ENCODE measurements around the gene MORN1.

The MORN1 gene

DNA sequence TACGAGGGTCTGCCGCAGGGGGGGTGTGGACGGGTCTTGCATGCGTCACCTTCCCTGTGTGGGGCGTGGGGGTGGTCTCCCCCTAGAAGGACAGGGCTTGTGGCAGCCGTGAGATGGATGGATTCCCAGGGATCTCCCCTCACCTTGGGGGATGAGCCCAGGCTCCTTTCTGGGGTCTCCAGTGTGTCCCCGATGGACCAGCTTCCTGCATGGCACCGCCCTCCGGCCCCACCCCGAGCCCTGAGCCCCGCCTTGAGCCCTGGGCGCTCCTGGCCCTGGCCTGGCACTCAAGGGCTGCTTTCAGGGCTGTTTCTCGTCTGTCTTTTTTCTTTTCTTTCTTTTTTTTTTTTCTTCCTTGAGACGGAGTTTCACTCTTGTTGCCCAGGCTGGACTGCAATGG is 103.7 kb downstream of the MORN1 start:
- H3K4me3 ChIP-seq (replicated peaks; ENCODE audit: low read depth, low read length) = no peak overlapping the region
- no peak for DNase-seq (ENCODE audit: low read depth)
- TF ChIP-seq, protein P1, sequence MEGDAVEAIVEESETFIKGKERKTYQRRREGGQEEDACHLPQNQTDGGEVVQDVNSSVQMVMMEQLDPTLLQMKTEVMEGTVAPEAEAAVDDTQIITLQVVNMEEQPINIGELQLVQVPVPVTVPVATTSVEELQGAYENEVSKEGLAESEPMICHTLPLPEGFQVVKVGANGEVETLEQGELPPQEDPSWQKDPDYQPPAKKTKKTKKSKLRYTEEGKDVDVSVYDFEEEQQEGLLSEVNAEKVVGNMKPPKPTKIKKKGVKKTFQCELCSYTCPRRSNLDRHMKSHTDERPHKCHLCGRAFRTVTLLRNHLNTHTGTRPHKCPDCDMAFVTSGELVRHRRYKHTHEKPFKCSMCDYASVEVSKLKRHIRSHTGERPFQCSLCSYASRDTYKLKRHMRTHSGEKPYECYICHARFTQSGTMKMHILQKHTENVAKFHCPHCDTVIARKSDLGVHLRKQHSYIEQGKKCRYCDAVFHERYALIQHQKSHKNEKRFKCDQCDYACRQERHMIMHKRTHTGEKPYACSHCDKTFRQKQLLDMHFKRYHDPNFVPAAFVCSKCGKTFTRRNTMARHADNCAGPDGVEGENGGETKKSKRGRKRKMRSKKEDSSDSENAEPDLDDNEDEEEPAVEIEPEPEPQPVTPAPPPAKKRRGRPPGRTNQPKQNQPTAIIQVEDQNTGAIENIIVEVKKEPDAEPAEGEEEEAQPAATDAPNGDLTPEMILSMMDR (IDR thresholded peaks at IDR 0.05; ENCODE audit: low read length, missing control alignments) = no peak

GRCh38 chr1:2286923-2287322 is 104.4 kb downstream of the MORN1 start:
- TF ChIP-seq, protein P1 (IDR thresholded peaks at IDR 0.05; ENCODE audit: low read length, missing control alignments) = no peak
- no peak overlapping the region for H3K4me3 ChIP-seq (replicated peaks; ENCODE audit: low read depth, low read length)
- DNase-seq (ENCODE audit: low read depth) = no peak

DNA sequence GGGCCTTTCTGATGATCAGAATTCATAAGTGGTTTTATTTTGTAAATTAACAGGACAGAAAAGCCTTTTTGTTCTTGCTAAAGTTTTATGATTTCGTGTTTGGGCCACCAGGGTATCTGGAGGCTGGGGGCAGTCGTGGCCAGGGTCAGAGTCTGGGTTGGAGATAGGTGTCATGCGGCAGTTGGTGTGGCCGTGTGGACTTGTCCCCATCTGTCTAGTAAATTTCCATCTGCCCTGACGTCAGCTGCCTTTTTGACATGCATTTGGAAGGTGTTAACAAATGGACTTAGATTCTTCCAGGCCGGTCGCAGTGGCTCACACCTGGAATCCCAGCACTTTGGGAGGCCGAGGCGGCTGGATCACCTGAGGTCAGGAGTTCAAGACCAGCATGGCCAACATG is 106.4 kb downstream of the MORN1 start:
- TF ChIP-seq, protein P1 (IDR thresholded peaks at IDR 0.05; ENCODE audit: low read length, missing control alignments) = no peak
- DNase-seq (ENCODE audit: low read depth) = no peak
- no peak overlapping the region for H3K4me3 ChIP-seq (replicated peaks; ENCODE audit: low read depth, low read length)

GRCh38 chr1:2283991-2284895 is 107.1 kb downstream of the MORN1 start:
- TF ChIP-seq, protein P1 (IDR thresholded peaks at IDR 0.05; ENCODE audit: low read length, missing control alignments) = no peak
- H3K4me3 ChIP-seq (replicated peaks; ENCODE audit: low read depth, low read length) = no peak overlapping the region
- no peak for DNase-seq (ENCODE audit: low read depth)

DNA sequence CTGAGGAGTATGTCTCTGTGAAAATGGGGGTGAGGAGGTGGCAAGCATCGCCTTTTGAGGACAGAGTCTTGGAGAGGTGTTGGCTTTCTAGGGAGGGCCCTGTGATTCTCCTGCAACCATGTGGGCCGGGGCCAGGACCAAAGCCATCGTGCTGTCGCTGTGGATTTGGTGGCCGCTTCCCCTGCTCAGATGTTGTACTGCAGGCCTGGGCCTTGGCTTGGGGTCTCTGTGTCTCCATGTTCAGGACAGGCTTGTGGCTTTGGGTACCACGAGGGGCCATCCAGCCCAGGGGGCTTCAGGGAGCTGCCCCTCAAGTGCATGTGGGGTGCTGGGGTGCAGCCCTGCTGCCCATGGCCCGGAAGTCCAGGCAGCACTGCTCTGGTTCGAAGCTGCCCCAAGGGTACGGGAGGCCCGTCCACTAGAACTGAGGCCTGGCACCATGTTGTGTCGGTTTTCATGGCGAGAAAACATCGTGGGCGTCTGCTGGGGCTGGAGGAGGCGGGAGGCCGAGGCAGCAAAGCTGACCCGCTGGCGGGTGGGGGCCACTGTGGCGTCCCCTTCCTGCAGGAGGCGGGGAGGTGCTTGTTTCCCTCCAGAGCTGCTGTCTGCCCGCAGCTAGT is 107.9 kb downstream of the MORN1 start:
- H3K4me3 ChIP-seq (replicated peaks; ENCODE audit: low read depth, low read length) = no peak overlapping the region
- TF ChIP-seq, protein P1 (IDR thresholded peaks at IDR 0.05; ENCODE audit: low read length, missing control alignments) = no peak
- no peak for DNase-seq (ENCODE audit: low read depth)

- DNase-seq (ENCODE audit: low read depth) = no peak
- TF ChIP-seq, protein P1 (IDR thresholded peaks at IDR 0.05; ENCODE audit: low read length, missing control alignments) = no peak
- H3K4me3 ChIP-seq (replicated peaks; ENCODE audit: low read depth, low read length) = no peak overlapping the region
Observed at GRCh38 chr1:2282556-2283270, 108.6 kb downstream of the MORN1 start.
